Activated CD4-positive, alpha-beta T cell treated with anti-CD3 and anti-CD28 coated beads, Interleukin-2, Interleukin-4, amounts not matched to agents 100 ng/mL and 50 ng/mL, durations not matched to agents 16 hours and 8 hours (primary cell): ENCODE data around the gene MYO10.

Source experiments
- DNase-seq: peaks from one replicate; pipeline ENCODE4 v3.0.0-alpha.2; 2020; ENCODE audit warnings: low spot score

MYO10 gene

DNA sequence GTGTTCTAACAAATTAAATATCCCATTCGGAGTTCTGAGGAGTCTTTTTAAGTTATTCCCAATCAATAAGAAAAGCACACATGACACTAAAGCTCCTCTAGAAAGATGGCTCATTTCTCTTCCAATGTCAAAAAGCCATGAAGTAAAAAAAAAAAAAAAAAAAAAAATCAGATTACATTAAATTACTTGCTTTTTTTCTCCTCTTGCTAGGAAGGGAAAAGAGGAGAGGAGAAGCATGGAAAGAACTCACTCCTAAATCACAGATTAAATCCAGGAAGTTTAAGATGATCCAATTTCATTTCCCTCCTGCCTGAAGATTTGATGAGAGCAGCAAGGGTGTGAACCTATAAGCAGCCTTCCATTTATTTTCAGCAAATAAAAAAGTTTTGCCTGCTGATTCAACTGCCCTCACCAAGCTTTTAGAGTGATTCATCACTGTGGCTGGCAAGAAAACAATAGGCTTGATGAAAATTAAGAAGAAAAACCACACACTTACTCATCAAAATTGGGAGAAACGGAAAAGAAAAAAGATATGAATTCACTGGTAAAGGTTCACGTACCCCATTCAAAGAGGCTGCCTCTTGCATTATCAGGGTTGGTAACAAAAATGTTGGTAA is 19.7 kb downstream of the MYO10 start:
- no peak for DNase-seq

GRCh38 chr5:16914584-16914983 is 21.5 kb downstream of the MYO10 start:
- no peak for DNase-seq

DNA sequence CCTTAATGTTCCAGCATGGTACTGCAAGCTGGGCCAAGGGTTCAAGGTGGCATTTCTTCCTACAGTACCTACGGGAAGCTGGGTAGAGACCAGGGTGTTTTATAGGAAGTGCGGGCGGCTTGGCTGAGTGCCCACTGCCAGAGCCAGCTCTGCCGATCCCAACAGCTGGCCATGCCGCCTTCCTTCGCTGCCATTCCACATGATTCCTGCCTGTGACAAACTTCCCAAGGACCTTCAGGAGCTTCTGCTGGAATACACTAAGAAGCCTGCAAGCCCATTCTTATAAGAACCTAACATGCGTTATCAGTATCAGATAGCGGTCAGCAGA is 22.0 kb downstream of the MYO10 start:
- no peak for DNase-seq

DNA sequence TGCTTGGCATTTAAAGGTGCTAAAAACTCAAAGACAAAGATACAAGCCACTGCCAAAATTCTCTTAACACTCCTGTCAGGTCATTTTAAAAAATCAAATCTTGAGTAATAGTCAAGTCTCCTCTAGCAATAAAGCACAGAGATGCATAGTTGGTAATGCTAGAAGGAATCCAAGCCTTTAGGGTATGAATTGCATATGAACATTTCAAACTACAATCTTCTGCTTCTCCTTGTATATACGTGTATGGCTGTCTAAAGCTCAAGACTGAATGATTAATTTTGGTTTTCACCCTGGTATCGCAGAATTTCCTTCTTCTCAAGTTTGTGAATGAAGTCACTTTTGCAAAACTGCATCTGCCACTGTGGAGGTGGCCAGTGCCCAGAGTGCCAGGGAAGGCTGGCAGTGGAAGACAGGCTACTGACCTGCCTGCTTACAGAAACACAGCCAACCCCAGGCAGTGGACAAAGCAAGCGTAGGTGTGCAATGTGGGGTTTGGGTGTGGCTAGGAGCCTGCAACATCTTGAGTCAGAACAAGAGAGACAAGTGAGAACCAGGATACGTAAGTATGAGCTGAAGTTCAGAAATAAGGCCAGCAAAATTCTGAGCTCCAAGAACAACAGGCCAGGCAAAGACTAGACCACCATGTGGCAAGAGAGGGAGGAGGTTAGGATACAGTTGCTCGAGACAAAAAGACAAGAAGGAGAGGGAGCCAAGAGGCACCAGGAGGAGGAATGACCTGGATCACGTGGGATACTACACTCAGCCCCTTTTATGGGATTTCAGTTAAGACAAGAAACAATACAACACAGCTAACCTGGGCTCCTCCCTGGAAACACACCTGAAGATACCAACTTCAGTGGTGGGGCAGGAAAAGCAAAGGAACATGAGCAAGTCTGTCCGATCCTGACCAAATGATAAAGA is 22.6 kb downstream of the MYO10 start:
- no peak for DNase-seq

- DNase-seq: no peak
Observed at GRCh38 chr5:16912080-16912479, 24.0 kb downstream of the MYO10 start.

DNA sequence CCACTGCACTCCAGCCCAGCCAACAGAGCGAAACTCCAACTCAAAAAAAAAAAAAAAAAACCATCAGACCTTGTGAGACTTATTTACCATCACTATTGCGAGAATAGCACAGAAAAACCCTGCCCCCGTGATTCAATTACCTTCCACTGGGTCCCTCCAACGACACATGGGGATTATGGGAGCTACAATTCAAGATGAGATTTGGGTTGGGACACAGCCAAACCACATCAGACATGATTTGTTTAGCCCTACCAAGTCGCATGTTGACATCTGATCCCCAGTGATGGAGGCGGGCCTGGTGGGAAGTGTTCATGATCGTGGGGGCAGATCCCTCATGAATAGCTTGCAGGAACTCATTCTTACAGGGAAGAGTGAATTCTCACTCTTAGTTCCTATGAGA is 26.6 kb downstream of the MYO10 start:
- DNase-seq: no peak

DNA sequence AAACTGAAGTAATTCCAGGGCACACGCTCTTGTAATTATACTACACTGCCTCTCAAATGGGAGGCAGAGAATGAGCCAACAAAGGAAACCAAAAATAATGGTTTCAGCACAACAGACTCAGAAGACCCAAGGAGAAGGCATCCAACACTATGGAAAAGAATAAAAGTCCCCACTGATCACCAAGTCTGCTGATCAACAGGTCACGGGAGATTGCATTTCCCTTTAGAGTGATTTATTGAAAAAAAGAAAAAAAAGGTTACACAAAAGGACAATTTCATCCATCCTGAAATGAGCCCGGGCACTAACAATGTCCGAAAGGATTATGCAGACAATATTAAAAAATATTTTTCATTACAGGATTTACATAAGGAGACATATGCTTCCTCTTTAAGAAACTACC is 28.8 kb downstream of the MYO10 start:
- DNase-seq: no peak

DNA sequence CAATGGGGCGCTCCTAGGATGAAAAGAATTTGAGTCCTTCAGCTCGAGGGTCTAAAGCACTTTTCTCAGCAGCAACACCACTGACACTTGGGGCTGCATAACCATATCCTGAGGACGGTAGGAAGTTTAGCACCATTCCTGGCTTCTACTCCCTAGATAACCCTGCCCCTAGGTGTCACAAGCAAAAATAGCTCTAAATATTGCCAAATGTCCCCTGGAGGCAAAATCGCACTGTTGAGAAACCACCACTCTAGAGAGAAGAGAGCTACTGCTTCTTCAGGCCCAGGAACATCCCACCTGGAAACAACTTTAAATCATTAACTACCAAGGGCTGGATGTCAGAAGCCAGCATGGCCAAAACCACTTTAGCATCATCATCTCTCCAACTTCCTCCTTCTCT is 29.8 kb downstream of the MYO10 start:
- DNase-seq: no peak

DNA sequence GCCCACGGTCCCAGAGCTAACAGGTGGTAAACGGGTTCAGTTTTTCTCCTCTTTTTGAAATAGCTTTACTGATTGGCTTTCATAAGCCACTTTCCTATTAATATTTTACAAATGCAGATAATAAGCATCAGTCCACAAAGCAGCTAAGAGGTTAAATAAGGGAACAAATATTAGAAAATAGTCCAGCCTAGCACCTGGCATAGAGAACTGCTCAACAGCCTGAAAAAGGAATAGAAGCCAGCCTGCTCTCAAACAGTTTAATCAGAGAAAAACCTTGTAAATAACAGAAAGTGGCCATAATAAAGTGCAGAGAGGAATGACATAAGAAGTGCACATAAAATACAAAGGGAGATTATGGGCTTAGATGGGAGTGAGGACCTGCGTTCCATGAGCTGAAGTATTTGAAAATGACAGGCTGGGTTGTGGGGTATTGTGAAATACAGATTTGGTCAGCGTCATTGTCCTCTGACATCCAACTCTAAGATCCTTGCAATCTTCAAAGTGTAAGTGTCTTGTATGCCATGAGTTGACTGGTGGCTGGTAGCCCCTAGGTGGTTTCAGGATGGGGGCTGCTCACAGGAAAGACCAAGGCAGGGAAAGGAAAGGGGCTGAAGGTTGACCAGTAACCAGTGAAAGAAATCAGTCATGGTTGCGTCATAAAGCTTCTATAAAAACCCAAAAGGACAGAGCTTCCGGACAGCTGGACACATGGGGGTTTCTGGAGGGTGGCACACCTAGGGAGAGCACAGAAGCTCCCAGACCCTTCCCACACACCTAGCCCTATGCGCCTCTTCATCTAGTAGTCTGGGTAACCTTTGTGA is 32.4 kb downstream of the MYO10 start:
- no peak for DNase-seq

DNA sequence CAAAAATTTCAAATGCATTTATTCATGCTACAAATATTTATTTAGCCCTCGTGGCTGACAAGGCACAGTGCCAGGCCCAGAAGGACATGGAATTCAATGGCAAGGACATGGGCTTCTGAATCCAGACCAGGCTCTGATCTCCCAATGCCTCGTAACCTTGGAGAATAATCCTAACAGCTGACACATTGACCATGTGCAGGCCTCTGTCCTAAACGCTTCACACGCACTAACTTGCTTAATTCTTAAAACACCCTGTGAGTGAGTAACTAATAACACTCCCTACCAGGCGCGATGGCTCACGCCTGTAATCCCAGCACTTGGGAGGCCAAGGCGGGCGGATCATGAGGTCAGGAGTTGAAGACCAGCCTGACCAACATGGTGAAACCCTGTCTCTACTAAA is 33.2 kb downstream of the MYO10 start:
- DNase-seq: no peak

DNA sequence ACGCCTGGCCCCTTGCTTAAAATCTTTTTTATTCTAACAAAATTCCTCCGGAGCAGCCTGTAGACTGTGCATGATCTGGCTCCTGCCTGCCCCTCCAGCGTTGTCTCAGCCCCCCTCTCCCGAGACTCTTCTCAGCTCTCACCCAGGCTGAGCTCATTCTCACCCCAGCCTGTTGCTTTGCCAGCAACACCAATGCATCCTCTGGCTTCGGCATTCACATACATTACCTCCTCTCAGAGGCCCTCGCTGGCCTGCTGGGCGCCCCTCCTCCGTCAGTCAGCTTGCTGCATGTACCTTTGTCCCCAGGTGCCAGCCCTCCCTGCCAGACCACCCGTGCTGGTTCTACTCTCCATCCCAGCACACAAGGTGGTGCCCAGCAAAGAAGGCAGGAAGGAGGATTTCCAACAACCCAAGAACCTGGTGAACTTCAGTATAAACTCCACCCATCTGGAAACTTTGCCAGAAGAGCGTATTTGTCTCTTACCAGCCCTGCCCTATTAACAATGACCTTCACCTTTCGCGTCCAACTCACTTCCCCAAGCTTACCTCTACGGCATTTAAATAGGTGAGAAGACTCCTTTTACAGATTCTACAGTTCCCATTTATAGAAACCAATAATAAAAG is 35.0 kb downstream of the MYO10 start:
- no peak for DNase-seq

DNA sequence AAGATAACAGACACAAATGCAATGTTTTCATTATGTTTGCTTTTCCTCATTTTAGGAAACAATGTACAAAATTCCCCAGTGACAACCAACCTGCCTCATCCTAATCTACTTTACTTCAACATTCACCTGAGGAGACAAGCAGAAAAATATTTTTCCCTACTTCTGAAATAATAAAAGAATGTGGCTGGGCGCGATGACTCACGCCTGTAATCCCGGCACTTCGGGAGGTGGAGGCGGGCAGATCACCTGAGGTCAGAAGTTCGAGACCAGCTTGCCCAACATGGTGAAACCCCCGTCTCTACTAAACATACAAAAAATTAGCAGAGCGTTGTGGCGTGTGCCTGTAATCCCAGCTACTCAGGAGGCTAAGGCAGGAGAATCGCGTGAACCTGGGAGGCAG is 36.9 kb downstream of the MYO10 start:
- no peak for DNase-seq

DNA sequence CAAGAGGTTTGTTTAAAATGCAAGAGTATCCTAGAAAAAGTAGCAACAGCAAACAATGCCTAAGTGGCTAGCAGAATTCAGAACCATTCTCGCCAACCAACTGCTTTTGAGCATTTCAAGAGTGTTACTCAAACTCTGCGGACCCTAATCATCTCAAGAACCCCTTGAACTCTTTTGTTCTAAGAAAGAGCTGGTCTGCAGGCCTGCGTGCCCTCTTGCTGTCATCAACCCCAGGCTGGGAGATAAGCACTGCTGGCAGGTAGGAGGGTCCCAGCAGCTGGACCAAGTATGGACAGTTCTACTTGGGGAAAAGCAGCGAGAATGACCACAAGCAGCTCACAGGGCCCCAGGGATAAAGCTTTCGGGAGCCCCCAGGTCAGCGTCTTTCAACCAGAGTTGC is 38.3 kb downstream of the MYO10 start:
- DNase-seq: no peak

- DNase-seq: no peak
Observed at GRCh38 chr5:16897284-16897704, 38.8 kb downstream of the MYO10 start.

DNA sequence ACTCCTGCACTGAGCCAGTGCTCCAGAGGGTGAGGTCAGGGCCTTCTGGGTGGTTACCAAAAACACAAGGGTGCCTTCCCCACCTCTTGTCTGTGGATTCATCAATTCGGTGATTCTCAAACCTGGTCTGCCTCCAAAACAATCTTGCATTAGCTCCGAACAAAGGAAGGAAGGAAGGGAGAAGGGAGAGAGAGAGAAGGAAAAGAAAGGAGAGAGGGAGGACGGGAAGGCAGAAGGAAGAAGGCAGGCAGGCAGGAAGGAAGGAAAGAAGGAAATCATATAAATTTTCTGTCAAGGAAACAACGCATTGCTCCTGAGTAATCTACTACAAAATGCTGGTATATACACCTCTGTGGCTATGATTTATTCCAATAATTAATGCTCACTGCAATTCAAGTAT is 39.3 kb downstream of the MYO10 start:
- no peak for DNase-seq

DNA sequence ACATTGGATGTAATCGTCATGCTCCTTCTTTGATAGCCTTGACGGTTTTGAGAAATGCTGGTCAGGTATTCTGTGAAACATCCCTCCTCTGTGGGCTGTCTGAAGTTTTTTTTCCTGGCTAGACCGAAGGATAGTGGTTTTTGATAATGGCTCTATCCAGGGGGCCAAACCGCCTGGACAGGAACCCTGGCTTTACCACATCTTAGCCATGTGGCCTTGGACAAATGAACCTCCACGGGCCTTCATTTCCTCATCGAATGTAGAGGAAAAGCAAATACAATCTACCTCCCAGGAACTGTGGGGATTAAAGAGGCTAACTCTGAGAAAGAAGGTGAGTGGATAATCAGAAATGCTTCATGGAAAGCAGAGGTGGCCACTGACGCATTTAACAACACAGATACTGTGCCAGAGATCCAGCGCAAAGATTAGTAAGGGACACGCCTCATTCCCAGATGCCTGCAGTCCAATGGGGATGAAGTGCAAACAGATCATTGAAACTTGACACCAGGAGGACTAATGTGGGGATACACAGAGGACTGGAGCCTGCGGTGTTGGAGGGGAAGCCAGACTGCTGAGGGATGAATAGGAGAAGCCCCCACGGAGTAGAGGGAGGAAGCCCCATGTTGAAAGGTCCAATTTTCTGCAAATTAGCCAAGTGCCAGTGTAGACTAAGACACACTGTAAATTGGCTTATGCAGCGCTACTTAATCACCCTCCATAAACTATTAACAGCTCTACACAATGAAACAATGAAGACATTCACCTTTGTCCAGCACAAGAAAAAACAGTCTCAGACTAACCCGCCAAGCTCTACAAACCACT is 41.6 kb downstream of the MYO10 start:
- no peak for DNase-seq

DNA sequence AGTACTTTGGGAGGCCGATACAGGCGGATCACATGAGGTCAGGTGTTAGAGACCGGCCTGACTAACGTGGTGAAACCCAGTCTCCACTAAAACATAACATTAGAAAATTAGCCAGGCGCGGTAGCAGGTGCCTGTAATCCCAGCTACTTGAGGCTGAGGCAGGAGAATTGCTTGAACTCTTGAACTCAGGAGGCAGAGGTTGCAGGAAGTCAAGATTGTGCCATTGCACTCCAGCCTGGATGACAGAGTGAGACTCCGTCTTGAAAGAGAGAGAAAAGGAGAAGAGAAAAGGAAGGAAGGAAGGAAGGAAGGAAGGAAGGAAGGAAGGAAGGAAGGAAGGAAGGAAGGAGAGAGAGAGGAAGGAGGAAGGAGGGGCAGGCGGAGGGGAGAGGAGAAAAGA is 45.1 kb downstream of the MYO10 start:
- DNase-seq: no peak

GRCh38 chr5:16889972-16890519 is 46.0 kb downstream of the MYO10 start:
- no peak for DNase-seq

DNA sequence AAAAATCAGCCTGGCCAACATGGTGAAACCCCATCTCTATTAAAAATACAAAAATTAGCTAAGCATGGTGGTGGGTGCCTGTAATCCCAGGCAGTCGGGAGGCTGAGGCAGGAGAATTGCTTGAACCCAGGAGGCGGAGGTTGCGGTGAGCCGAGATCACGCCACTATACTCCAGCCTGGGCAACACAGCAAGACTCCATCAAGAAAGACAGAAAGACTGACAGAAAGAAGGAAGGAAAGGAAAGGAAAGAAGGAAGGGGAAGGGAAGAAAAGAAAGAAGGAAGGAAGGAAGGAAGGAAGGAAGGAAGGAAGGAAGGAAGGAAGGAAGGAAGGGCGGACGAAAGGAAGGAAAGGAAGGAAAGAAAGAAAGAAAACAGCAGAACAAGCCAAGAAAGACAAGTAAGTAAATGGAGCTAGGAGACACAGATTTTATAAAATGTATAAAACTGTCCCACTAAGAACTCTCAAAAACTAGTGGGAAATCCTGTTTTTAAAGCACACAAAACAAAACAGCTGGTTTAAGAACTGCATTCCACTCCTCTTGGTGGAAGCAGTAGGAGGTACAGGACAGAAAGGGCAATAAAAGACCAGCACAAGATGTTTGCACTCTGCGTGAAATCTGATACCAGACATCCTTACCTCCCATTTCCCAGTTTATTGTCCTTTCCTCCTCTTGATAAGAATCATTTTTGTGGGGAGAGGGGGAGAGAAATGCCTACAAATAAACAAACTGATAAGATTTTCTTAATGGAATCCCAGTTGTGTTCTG is 46.7 kb downstream of the MYO10 start:
- DNase-seq: no peak

DNA sequence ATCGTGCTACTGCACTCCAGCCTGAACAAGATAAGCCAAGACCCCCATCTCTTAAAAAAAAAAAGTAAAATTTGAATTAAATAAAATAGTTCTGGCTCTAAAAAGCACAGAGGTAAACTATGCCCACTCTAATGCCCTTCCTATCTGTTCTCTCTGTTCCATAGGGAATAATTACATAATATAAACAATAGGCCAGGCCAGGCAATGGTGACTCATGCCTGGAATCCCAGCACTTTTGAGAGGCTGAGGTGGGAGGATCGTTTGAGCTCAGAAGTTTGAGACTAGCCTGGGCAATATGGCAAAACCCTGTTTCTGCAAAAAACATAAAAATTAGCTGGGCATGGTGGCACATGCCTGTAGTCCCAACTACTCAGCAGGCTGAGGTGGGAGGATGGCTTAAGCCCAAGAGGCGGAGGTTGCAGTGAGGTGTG is 47.4 kb downstream of the MYO10 start:
- DNase-seq: no peak
